Measurements from ENCODE around the gene PATL2.
A peak's percentile ranks its signal among the peaks of the same experiment; 100 is the strongest.
"Not testable (repeated sequence)": the region's sequence is repeated elsewhere in the genome, so short reads cannot be mapped to it uniquely, and the experiment has no call there.

Gene PATL2

GRCh38 chr15:44718927-44719292, 7.8 kb upstream of the PATL2 start:
- no peak for DNase-seq

- no peak for DNase-seq
These were observed 7.2 kb upstream of the PATL2 start for GRCh38 chr15:44718180-44718926.

GRCh38 chr15:44716983-44717602, 6.0 kb upstream of the PATL2 start:
- no peak for DNase-seq

- no peak for DNase-seq
These were observed 4.7 kb upstream of the PATL2 start for GRCh38 chr15:44715797-44716334.

- no peak for DNase-seq
These were observed 4.1 kb upstream of the PATL2 start for GRCh38 chr15:44715142-44715796.

GRCh38 chr15:44713006-44713966, 2.2 kb upstream of the PATL2 start:
- DNase-seq, result peak; percentile 28

DNA sequence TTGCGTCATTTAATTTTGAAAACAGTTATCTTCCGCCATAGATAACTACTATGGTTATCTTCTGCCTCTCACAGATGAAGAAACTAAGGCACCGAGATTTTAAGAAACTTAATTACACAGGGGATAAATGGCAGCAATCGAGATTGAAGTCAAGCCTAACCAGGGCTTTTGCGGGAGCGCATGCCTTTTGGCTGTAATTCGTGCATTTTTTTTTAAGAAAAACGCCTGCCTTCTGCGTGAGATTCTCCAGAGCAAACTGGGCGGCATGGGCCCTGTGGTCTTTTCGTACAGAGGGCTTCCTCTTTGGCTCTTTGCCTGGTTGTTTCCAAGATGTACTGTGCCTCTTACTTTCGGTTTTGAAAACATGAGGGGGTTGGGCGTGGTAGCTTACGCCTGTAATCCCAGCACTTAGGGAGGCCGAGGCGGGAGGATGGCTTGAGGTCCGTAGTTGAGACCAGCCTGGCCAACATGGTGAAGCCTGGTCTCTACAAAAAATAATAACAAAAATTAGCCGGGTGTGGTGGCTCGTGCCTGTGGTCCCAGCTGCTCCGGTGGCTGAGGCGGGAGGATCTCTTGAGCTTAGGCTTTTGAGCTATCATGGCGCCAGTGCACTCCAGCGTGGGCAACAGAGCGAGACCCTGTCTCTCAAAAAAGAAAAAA, 1.4 kb upstream of the PATL2 start:
- DNase-seq, result peak; percentile 61

DNA sequence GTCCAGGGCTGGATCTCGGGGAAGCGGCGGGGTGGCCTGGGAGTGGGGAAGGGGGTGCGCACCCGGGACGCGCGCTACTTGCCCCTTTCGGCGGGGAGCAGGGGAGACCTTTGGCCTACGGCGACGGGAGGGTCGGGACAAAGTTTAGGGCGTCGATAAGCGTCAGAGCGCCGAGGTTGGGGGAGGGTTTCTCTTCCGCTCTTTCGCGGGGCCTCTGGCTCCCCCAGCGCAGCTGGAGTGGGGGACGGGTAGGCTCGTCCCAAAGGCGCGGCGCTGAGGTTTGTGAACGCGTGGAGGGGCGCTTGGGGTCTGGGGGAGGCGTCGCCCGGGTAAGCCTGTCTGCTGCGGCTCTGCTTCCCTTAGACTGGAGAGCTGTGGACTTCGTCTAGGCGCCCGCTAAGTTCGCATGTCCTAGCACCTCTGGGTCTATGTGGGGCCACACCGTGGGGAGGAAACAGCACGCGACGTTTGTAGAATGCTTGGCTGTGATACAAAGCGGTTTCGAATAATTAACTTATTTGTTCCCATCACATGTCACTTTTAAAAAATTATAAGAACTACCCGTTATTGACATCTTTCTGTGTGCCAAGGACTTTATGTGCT, 721 bp upstream of the PATL2 start:
- DNase-seq, result peak; percentile 6

- DNase-seq, result no peak
These were observed 657 bp downstream of the PATL2 start for GRCh38 chr15:44710236-44711095.

DNA sequence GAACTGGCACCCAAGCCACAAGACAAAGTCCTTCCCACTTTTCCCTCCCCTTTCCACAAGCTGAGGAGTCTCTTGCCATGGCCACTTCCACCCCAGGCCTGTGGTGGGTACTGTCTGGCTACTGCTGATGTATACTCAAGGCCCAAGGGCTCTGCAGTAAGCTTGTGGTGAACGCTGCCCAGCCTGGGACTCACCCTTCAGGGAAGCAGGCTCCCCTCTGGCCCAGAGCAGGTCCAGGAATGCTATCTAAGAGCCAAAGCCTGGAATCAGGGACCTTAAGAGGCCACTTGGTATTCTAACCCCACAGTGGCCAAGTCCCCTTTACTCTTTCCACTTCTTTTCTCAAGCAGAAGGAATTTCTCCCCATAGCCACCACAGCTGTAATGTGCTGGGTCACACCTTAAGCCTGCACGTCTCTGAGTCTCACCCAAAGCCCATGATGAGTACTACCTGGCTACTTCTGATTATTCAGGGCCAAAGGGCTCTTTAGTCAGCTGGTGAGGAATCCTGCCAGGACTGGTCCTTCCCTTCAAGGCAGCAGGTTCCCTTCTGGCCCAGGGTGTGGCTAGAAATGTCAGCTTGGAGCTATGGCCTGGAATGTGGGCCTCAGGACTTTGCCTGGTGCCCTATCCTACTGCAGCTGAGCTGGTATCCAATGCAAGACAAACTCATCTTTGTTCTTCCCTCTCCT, 4.0 kb downstream of the PATL2 start:
- no peak for DNase-seq

GRCh38 chr15:44706401-44706800, 4.7 kb downstream of the PATL2 start:
- DNase-seq, result no peak

DNA sequence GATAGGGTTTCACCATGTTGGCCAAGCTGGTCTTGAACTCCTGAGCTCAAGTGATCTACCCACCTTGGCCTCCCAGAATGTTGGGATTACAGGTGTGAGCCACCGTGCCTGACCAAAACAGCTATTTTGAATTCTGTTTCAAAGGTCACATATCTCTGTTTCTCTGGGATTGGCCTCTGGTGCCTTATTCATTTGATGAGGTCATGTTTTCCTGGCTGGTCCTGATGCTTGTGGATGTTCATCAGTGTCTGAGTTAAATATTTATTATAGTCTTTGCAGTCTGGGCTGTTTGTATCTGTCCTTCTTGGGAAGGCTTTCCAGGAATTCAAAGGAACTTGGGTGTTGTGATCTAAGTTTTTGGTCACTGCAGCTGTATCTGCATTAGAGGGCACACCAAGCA, 5.1 kb downstream of the PATL2 start:
- DNase-seq, result no peak

GRCh38 chr15:44700676-44701075, 10.4 kb downstream of the PATL2 start:
- not testable (repeated sequence) for DNase-seq

DNA sequence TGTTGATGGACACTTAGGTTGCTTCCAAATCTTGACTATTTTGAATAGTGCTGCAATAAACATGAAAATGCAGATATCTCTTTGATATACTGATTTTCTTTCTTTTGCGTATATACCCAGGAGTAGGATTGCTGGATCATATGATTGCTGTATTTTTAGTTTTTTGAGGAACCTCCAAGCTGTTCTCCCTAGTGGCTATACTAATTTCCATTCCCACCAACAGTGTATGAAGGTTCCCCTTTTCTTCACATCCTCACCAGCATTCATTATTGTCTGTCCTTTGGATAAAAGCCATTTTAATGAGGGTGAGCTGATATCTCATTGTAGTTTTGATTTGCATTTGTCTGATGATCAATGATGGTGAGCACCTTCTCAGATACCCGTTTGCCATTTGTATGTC, 12.5 kb downstream of the PATL2 start:
- DNase-seq, result no peak

DNA sequence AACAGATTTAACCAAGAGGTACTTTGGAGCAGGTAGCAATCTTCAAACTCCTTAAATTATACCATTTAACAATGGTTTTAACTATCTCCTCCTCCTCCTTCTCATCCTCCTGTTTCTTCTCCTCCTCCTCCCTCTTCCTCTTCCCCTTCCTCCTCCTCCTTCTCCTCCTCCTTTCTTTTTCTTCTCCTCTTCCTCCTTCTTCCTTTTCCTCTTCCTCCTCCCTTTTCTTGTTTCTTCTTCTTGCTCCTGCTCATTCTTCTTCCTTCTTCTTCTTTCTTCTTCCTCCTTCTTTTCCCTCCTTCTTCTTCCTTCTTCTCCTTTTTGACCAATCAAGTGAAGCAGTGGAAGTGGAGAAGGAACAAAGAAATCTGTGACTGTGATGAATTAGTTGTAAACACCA, 14.1 kb downstream of the PATL2 start:
- no peak for DNase-seq

- DNase-seq, result no peak
These were observed 15.8 kb downstream of the PATL2 start for GRCh38 chr15:44695294-44695693.

- DNase-seq, result no peak
These were observed 16.7 kb downstream of the PATL2 start for GRCh38 chr15:44694416-44694815.

DNA sequence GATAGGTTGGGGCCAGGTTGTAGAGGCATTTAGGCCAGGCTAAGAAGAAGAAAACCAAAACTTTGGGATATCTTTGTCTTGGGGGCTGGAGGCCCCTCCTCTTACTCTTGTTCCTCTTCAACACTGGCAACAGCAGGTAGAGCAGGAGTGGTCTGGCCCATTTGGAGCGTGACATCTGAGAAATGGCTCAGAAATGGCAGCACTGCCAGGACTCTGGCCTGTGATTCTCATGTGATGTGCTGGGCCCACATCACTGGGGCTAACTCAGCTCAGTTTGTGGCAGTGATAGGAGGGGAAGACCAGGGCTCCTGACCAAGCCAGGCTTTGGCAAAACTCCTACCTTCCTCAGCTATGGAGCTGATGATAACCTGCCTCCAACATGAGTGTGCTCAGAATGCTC, 18.5 kb downstream of the PATL2 start:
- DNase-seq, result no peak

DNA sequence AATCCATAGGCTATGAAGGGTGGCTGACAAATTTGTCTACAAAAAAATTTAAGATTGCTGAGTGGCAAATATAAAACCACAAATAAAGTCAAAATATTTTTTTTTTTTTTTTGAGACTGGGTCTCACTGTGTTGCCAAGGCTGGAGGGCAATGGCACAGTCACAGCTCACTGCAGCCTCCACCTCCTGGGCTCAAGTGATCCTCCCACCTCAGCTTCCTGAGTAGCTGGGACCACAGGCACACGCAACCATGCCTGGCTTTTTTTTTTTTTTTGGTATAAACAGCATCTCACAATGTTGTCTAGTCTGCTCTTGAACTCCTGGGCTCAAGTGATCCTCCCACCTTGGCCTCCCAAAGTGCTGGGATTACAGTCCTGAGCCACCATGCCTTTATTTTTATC, 20.9 kb downstream of the PATL2 start:
- not testable (repeated sequence) for DNase-seq

- not testable (repeated sequence) for DNase-seq
These were observed 21.8 kb downstream of the PATL2 start for GRCh38 chr15:44689318-44689717.
